Jurkat, Clone E6-1 (cell line): ENCODE measurements around the gene MAML3.
A peak's percentile ranks its signal among the peaks of the same experiment; 100 is the strongest.

Source experiments
- DNase-seq: peaks from one replicate; pipeline ENCODE4 v3.0.0-alpha.2; 2011; ENCODE audit warnings: low read depth, low spot score
- H3K4me3 ChIP-seq: 2 replicates; pipeline ENCODE4 v1.5.1; 2011; ENCODE audit warnings: mild to moderate bottlenecking, low read length, control low read depth, moderate library complexity

The MAML3 gene

DNA sequence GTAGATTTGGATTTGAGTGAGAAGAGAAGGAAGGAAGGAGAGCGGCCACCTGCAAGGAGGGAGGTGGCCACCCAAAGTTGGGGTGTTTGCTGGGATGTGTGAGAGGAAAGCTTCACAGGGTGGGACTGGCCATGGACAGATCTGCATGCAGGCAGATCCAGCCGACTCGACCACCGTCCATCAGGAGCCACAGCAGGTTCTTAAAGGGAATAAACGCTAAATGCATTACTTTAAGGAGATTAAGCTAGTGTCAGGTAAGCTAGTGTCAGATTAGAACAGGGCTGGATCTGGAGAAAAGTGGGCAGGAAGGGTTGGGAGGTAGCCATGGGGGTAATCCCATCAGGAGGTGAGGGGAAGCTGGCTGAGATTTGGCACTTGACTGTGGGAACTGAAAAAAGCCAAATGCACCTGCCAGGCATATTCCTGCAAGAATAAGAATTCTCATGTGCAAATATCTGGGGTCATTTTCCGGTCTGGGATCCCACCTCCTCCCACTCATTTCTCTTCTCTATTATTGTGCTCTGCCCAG lies 408.8 kb downstream of the MAML3 start:
- no peak for DNase-seq
- no peak overlapping the region for H3K4me3 ChIP-seq

DNA sequence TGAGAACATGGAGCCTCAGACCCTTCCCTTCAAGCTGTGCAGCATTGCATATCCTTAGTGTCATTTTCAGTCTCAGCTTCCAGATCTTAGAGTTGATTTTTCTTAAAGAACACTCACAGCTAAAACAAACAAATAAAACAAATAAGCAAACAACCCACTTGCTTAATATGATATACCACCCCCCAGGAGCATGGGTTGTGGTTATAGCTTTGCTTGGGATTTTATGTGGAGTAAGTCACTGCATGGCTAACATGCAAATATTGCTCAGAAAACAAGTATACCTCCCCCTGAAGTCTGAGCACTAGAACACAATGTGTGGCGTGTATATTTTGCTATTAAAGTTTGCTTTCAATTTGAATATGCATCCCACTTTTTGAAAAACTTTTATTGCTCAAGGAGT lies 409.8 kb downstream of the MAML3 start:
- DNase-seq, result no peak
- no peak overlapping the region for H3K4me3 ChIP-seq

DNA sequence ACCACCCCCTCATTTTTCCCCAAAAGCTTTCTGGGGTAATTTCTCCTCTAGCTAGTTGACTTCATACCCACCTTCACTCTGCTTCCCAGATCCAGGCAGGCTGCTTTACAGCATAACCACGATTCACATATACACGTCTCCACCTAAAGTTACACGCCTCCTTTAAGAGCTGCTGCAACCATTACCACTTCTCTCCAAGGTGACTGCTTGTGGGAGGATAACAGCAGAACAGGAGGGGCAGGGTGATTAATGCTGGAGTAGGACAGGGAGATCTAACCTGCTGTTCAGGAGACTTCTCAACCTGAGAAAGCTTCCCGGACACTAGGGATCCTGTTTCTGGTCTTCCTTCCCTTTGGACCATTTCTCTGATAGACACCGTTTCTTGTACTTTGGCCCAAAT lies 411.0 kb downstream of the MAML3 start:
- H3K4me3 ChIP-seq, result no peak overlapping the region
- DNase-seq, result no peak

DNA sequence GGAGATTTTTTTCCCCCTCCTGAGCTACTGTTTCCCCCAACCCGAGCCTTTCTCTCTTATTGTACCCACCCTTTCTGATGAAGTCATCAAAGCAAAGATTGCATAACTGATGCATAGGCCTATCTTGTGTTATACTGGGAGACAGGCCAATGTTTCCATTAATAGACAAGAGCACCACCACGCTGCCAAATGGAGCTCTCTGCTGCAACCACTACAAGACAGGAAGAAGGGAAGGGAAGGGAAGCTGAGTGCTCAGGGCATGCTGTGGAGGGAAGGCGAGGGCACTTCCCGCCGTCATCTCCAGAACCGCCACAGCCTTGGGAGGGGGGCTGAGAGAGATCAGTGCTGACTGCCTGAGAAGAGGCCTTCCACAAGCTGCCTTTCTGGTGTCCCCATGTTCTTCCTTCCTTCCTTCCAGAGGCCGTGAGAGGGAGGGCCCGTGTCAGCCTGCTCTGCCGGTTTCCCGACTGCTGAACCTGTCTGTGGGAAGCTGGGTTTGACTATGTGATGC lies 413.4 kb downstream of the MAML3 start:
- no peak overlapping the region for H3K4me3 ChIP-seq
- no peak for DNase-seq

DNA sequence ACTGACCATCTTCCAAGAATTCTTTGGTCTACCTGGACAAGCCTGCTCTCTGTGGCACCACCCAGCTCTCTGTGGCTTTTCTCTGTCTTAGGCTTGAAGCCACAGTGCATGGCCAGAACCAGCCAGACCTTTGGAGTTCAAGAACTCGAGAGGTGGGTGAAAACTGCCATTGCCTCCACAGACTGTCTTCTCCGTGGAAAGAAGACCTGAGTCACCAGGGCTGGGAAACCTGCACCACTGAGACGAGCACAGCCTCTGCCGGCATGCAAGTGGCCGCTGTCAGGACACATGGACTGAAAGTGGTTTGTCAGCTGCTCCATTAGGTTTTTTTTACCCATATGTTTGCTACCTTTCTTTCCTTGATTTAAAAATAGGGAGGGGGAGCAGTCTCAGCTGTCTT lies 413.9 kb downstream of the MAML3 start:
- H3K4me3 ChIP-seq, result no peak overlapping the region
- no peak for DNase-seq

DNA sequence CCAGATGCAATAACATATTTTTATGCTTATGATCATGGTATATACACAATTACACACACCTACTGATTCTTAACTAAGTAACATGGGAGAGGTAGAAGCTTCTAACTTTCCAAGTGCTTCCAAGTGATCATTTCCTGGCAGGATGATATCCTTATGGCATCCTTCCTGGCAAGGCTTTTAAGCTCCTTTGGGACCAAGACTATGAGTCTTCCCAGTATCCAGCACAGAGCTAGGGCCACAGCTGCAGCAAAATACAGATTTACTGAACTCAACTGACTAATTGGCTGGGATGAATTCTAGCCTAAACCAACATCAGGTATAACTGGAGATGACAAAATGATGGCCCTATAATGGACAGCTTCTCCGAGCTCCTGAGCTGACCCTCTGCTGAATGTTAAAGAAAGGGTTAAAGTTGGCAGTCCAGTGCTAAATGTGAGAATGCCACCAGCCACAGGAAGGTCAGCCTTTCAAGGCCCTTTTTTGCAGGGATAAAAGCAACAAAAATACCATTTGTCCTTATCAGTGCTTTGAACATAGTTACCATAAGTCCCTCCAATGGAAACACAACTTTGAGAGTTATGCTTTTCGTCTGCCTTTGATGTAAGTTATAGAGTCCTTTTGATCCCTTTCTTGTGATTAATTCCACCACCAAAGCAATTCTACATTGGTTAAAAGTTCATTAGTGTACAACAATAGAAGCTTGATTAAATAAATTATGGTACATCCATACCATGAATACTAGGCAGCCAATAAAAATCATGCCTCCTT lies 415.0 kb downstream of the MAML3 start:
- H3K4me3 ChIP-seq, result no peak overlapping the region
- no peak for DNase-seq

DNA sequence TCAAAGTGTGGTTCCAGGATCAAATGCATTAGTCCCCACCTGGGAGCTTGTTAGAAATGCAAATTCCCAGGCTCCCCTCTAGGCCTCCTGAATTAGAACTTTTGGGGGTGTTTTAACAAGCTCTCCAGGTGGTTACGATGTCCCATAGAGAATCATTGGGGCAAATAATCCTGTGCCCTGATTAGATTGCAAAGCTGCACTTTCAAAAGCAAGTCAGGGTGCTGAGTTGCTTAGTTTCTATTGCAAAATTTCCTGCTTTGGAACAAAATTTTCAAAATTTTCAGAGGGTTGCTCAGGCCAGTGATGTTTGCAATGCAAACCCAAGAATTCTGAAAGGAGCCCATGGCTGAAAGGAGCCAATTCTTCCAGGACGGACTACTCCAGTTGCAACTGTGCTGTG lies 417.3 kb downstream of the MAML3 start:
- no peak overlapping the region for H3K4me3 ChIP-seq
- no peak for DNase-seq

DNA sequence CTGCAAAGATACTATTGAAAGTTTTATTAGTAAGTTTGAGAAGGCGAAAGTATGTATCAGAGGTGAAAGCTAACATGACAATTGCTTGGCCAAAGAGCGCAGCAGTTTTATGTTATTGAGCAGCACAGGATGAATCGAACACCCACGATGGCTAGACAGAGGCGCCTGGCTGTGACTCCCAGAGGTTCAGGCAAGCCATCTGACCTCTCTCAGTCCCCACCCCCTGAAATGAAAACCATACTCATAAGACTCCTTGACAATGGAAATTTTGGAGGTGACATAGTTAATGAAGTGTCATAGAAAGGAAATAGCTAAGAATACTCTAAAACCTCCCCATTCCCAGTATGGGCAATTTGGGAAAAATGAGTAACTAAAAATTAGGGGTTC lies 417.7 kb downstream of the MAML3 start:
- DNase-seq, result no peak
- no peak overlapping the region for H3K4me3 ChIP-seq

DNA sequence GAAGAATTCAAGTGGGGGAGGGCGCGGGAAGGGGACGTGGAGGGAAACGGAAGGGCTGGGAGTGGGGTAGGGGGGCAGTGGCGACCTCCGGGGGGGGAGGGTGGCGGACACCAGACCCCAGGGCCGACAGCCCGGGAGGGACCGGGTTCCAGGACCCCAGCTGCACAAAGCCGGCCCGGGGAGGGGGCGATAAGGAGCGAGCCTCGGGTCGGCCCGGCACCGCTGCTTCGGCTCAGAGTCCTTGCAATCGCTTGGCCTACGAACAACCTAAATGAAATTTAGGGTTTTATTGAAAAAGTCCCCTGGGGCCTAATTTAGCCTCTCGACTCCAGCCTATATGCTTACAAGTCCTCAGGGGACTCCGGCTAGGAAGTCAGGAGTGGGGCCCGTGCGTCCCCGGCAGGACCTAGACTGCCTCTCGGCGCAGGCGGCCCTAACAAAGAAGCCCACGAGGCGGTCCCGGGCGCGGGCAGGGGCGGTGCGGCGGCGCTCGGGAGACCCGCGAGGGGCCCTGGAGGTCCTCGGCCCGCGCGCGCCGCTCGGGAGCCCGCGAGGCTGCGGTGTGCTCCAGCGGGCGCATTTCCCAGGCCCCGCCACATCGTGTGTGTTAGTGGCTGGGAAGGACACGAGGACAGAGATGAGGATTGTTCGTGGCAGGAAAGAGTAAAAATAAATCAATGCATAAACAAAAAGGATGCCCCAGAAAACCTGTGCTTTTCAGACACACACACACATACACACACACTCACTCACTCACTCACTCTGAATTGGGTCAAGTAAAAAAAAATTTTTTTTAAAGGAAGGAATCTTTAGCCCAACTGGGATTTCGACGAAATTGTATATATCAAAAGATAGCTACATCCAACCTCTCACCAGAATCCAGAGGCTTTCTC lies 418.4 kb downstream of the MAML3 start:
- DNase-seq, result no peak
- H3K4me3 ChIP-seq, result no peak overlapping the region

DNA sequence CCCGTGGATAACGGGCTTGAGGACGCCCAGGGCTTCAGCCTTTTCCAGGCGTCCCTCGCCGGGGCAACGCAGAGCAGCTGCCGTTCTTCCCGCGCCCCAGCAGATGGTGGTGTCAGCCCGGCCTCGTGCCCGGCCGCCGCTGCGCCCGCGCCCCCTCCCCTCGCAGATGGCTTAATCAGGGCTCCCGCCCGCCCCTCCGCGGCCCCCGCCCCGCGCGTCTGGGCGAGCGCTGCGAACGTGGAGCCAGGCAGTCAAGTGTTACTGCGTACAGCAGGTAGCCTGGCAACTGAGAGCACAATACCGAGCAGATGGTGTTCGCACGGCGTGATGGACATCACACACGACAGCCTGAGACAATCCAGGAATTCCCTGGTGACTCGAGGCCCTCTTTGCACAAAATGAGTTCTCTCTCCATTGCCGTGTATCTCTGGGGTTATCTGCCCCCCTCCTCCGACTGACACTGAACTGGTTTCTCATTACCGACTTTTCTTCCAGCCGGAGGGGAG lies 419.1 kb downstream of the MAML3 start:
- H3K4me3 ChIP-seq, result no peak overlapping the region
- peak; percentile 22 for DNase-seq

DNA sequence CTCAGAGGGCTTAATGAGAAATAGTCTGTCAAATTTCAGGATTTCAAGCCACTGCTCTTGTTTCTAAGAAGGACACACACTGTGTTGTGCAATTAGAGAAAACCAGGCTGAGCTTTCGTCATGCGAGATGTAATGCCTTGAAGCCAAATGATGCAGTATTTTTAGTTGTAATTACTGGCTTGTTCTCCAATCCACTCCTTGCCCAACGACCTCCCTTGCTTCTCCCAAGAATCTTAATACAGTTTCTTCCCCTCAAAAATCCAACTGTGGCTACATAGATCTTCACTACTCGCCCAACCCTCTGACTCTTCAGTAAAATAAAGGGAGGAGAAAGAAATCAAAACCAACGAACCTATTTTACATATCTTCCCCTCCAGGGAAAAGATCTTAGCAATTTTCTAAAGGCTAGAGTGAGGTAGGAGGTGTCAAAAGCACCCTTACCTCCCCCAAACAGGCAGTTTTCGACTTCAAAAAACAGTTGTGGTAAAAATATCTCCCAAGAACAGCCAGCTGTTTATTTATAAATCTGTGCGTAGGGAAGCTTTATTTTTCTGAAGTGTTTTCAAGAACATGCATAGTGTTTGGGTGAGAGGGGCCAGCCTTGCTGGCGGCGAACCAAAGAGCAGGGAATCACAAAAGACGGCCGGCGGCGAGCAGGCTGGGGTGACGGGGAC lies 419.6 kb downstream of the MAML3 start:
- no peak overlapping the region for H3K4me3 ChIP-seq
- DNase-seq, result peak; percentile 20

DNA sequence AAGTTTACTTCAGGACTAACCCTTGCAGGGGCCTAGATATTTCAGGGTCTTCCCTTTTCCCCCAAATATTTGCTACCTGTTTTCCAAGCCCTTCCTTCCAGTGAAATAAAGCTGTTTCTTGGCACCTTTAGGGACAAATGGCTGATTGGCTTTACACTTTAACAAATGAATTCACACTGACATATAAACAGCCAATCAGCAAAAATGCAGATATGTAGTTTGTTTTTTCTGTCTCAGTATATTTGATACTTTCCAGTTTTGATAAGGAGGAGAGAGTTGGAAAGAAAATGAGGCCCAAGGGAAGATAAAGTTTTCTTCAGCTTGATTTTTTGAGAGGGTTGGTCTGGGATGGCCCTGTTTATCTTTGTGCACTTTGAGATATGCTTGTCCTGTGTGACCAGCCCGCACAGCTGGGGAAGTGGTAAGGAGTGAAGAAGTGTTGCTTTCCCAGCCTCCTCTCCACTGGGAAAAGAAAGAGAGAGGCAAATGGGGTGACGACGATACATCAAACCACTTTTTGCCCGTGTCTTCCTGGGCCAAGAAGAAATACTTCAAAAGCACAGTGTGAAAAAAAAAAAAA lies 420.9 kb downstream of the MAML3 start:
- H3K4me3 ChIP-seq, result no peak overlapping the region
- no peak for DNase-seq

DNA sequence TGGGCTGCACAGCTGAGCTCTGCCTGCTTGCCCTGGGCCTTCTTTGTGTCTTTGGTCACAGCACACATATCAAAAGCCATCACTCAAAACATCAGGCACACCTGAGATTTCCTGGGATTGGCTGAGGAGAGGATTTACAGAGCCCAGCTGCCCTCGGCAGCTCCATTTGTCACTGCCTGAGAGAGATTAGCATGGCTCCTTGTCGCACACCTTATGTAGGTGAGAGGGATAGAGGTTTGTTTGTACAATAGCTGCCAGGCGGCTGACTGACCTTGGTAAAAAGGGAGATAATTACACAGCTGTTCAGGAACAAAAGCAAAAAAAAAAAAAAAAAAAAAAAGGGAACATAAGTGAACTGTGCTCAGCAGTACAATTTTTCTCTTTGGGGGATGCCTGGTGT lies 425.1 kb downstream of the MAML3 start:
- no peak overlapping the region for H3K4me3 ChIP-seq
- DNase-seq, result no peak

DNA sequence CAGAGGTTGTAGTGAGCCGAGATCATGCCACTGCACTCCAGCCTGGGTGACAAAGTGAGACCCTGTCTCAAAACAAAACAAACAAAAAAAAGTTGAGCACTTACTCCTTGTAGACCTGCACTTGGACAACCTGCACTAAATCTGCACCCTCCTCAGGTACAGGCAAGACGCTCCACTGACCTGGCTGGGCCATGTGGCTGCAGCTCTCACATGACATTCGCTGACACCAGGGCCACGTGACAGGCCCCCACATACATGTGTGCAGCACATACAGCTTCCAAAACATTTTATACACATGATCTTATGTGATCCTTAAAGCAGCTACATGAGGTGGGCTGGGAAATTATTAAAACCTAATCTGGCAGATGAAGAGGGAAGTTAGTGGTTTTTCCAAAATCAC lies 425.8 kb downstream of the MAML3 start:
- no peak for DNase-seq
- H3K4me3 ChIP-seq, result no peak overlapping the region

DNA sequence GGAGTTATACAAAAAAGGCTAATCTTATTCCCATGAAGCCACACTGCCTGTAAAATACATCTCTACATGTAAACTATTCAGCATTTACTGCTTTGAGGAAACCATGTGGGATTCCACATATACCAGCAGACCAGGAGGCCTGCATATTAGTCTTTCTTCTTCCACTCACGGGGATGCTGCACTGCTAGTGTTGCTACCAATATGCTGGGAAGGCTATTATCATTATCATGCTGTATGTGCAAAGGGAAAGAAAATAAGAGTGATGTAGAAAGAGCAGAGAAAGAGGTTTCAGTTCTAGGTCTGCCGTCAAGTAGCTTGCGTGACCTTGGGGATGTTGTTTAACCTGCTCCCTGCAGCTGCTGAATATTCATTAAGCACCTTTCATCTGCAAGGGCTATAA lies 427.4 kb downstream of the MAML3 start:
- no peak overlapping the region for H3K4me3 ChIP-seq
- no peak for DNase-seq

DNA sequence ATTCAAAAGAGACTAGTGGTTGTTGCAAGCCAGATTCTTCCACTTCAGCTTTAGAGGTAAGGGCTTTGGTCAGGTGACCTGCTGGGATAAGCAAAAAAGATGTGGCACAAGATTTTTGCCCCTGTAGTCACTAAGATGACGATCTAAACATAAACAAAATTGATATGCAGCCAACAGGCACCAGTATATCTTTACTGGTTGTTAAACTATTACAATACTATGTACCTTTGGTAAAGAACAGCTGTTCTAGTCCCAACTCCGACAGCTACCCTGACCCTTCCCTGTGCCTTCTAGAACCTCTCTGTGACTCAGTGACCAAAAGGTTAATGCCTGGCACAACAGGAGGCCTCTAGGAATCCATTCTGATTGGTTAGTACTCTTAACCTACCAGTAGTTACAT lies 428.7 kb downstream of the MAML3 start:
- DNase-seq, result no peak
- H3K4me3 ChIP-seq, result no peak overlapping the region

DNA sequence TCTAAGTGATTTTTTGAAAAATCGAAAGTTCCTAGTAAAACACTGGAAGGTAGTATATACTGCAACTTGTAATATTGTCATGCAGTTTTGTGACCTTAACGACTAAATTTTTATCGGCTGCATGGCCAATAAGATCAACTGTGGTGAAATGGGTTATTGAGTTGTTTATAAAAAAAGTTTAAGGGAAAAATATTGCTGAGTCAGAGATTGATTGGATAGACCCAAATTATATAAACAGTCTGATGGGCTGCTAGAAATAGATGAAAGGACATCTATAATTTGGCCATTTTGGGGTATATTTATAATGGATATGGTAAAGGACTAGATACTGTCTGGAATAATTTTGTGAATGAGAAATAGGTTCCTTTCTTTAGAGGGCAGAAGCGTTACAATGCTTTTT lies 432.2 kb downstream of the MAML3 start:
- DNase-seq, result no peak
- no peak overlapping the region for H3K4me3 ChIP-seq

DNA sequence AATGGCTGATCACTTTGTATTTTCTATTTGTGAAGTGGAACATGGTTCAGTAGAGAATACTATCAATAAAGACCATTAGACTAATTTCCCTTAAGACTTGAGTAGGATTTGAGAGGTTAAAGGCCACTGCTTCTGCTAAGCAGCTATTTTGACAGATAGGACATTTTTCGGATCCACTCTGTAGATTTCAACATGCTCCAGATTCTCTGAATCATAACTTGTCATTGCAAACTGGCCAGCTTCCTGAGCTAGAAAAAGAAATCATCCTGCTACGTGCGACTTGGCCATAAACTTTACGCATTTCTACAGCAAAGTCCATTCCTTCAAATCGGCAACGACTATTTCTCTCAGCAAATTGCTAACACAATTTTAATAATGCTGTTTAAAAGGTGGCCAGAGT lies 433.2 kb downstream of the MAML3 start:
- no peak for DNase-seq

More for the DNA sequence above, 433.2 kb downstream of the MAML3 start:
- no peak overlapping the region for H3K4me3 ChIP-seq
